ENCODE measurements around the gene CPA2.
"Not testable (repeated sequence)": the region's sequence is repeated elsewhere in the genome, so short reads cannot be mapped to it uniquely, and the experiment has no call there.

GRCh38 chr7:130248842-130249241 lies 17.8 kb upstream of the CPA2 start:
- TF ChIP-seq CTCF, EP300 (IDR thresholded peaks at IDR 0.05): not testable (repeated sequence)

All from tibial nerve (tissue), 4 donors.